ENCODE results near the gene FAM89B.

Gene FAM89B

GRCh38 chr11:65573391-65574079 lies 1.2 kb downstream of the FAM89B start:
- H3K27me3 ChIP-seq, result no peaks in the 10 kb centered on the region
- no peaks in the 10 kb centered on the region for H3K9me3 ChIP-seq
- TF ChIP-seq CTCF (IDR thresholded peaks at IDR 0.05; ENCODE audit: low read depth, low read length), result no peak
- peak overlapping the region; percentile 50; the same call in 1 of the 2 replicates for H3K4me3 ChIP-seq (ENCODE audit: low read depth, low read length)
- H3K4me1 ChIP-seq, result no peaks in the 10 kb centered on the region
- H3K36me3 ChIP-seq, result peaks cover 4% of the 10 kb centered on the region; the same call in 1 of the 2 replicates
- no peak for DNase-seq

GRCh38 chr11:65574109-65574810 lies 1.9 kb downstream of the FAM89B start:
- Histone ChIP-seq H3K36me3 (peaks cover 4% of the 10 kb centered on the region; the same call in 1 of the 2 replicates), H3K4me1 (no peaks in the 10 kb centered on the region), H3K9me3 (no peaks in the 10 kb centered on the region), H3K4me3 (ENCODE audit: low read depth, low read length) (peak overlapping the region; percentile 20; the same call in 1 of the 2 replicates), H3K27me3 (no peaks in the 10 kb centered on the region)
- TF ChIP-seq CTCF (IDR thresholded peaks at IDR 0.05; ENCODE audit: low read depth, low read length), result peak; percentile 33
- peak; percentile 83 for DNase-seq

GRCh38 chr11:65574811-65575567 lies 2.7 kb downstream of the FAM89B start:
- Histone ChIP-seq H3K9me3 (no peaks in the 10 kb centered on the region), H3K4me1 (no peaks in the 10 kb centered on the region), H3K36me3 (peaks cover 4% of the 10 kb centered on the region; the same call in 1 of the 2 replicates), H3K27me3 (no peaks in the 10 kb centered on the region), H3K4me3 (ENCODE audit: low read depth, low read length) (no peak overlapping the region)
- TF ChIP-seq CTCF (IDR thresholded peaks at IDR 0.05; ENCODE audit: low read depth, low read length), result no peak
- no peak for DNase-seq

GRCh38 chr11:65575568-65576231 lies 3.4 kb downstream of the FAM89B start, which contains the start of gene EHBP1L1:
EHBP1L1 (plus strand) TSS chr11:65576053; CDS start chr11:65576303, 250 bp downstream.
- Histone ChIP-seq H3K4me3 (ENCODE audit: low read depth, low read length) (no peak within 1 kb of the TSS), H3K36me3 (peaks cover 4% of the 10 kb centered on the region; the same call in 1 of the 2 replicates), H3K27me3 (no peaks in the 10 kb centered on the region), H3K4me1 (no peaks in the 10 kb centered on the region), H3K9me3 (no peaks in the 10 kb centered on the region)
- DNase-seq, result peak; percentile 32
- no peak for TF ChIP-seq CTCF (IDR thresholded peaks at IDR 0.05; ENCODE audit: low read depth, low read length)

- Histone ChIP-seq H3K27me3 (no peaks in the 10 kb centered on the region), H3K4me3 (ENCODE audit: low read depth, low read length) (no peak overlapping the region), H3K9me3 (no peaks in the 10 kb centered on the region), H3K4me1 (no peaks in the 10 kb centered on the region), H3K36me3 (peaks cover 4% of the 10 kb centered on the region; the same call in 1 of the 2 replicates)
- TF ChIP-seq CTCF (IDR thresholded peaks at IDR 0.05; ENCODE audit: low read depth, low read length), result no peak
- no peak for DNase-seq
Measured at GRCh38 chr11:65576232-65576866, 4.0 kb downstream of the FAM89B start.
